Endothelial cell of umbilical vein (primary cell): ENCODE data around the gene ZC2HC1C. TPM values are rescaled to one million over a fixed set of nuclear protein-coding genes. Genes with fewer than 3 reads are reported as not detected.

Source experiments
- BruUV-seq: library from RNA; stranded (reverse); fragments of 400-500 nt; replicated peaks from 2 replicates; lab custom pipeline; 2021; lab: Mats Ljungman, UMichigan
- CTCF ChIA-PET: fragments of 300-600, 350-600 bp; sonication (Branson Sonifier 250); formaldehyde crosslinking; loops from one replicate; lab custom pipeline; 2021; ENCODE audit warnings: antibody characterized with exemption, inconsistent platforms; lab: Charles Lee
- POLR2A ChIA-PET: fragments of 300-600, 350-600 bp; sonication (Branson Sonifier 250); formaldehyde crosslinking; loops from one replicate; lab custom pipeline; 2021; ENCODE audit warnings: antibody characterized with exemption, inconsistent platforms; lab: Charles Lee
- DNase-seq: peaks from one replicate; pipeline ENCODE4 v3.0.0-alpha.2; 2011; ENCODE audit warnings: low read depth, low spot score
- FAIRE-seq: peaks from 2 replicates; lab custom pipeline; 2011; peaks lifted over from hg19 to GRCh38; lab: Jason Lieb, UNC
- H2AFZ ChIP-seq: 2 replicates; pipeline ENCODE4 v1.6.0; 2012; ENCODE audit warnings: low read depth, low read length, control low read depth, inconsistent platforms
- H3K27ac ChIP-seq: 2 replicates; pipeline ENCODE4 v1.5.1; 2011; ENCODE audit warnings: low read depth, mild to moderate bottlenecking, control low read depth, low read length, moderate library complexity; ENCODE audit not compliant: insufficient read depth
- H3K27me3 ChIP-seq, 2 experiments: 2 replicates each; pipeline versions ENCODE4 v1.6.0 to v1.6.1; 2011; ENCODE audit warnings: low read length in 2 of 2, mixed read lengths in 1 of 2; ENCODE audit not compliant: control insufficient read depth in 2 of 2, insufficient read depth in 2 of 2
- H3K36me3 ChIP-seq, 2 experiments: 2 replicates in 1 of 2; 3 replicates in 1 of 2; pipeline ENCODE4 v1.5.1; 2011; ENCODE audit warnings: low read length in 2 of 2, mild to moderate bottlenecking in 1 of 2, moderate library complexity in 1 of 2; ENCODE audit not compliant: control insufficient read depth in 2 of 2, insufficient read depth in 2 of 2; ENCODE audit errors: extremely low read depth in 1 of 2
- H3K4me1 ChIP-seq: 3 replicates; pipeline ENCODE4 v1.5.1; 2011; ENCODE audit warnings: mild to moderate bottlenecking, low read length; ENCODE audit not compliant: control insufficient read depth, insufficient read depth; ENCODE audit errors: extremely low read depth
- H3K4me2 ChIP-seq: 2 replicates; pipeline ENCODE4 v1.6.1; 2011; ENCODE audit warnings: low read length, control low read depth, mixed read lengths; ENCODE audit not compliant: insufficient read depth
- H3K4me3 ChIP-seq, 3 experiments: fragments of 200-600 bp in 1 of 3; sonication (generic), shearing (Covaris generic) in 1 of 3; replicated peaks in 1 of 3; 2 replicates each; pipeline ENCODE4 v1.5.1; 2011 to 2016; ENCODE audit warnings: control low read depth in 3 of 3, low read length in 3 of 3, mild to moderate bottlenecking in 2 of 3, inconsistent platforms in 1 of 3, low read depth in 1 of 3, moderate library complexity in 1 of 3; ENCODE audit not compliant: insufficient read depth in 1 of 3
- H3K79me2 ChIP-seq: 2 replicates; pipeline ENCODE4 v1.6.0; 2012; ENCODE audit warnings: low read length, inconsistent platforms; ENCODE audit not compliant: control insufficient read depth, insufficient read depth
- H3K9ac ChIP-seq: replicated peaks from 2 replicates; pipeline ENCODE3; 2011; ENCODE audit warnings: low read length, control low read depth; ENCODE audit not compliant: insufficient read depth; ENCODE audit errors: extremely low read depth
- H3K9me1 ChIP-seq: replicated peaks from 3 replicates; pipeline ENCODE4 v1.6.0; 2011; ENCODE audit warnings: mild to moderate bottlenecking, low read length; ENCODE audit not compliant: control insufficient read depth, insufficient read depth; ENCODE audit errors: extremely low read depth
- H3K9me3 ChIP-seq: replicated peaks from 2 replicates; pipeline ENCODE4 v1.5.1; 2012; ENCODE audit warnings: low read length, inconsistent platforms; ENCODE audit not compliant: control insufficient read depth, insufficient read depth
- H4K20me1 ChIP-seq: replicated peaks from 2 replicates; pipeline ENCODE3; 2011; ENCODE audit warnings: mild to moderate bottlenecking, low read length; ENCODE audit not compliant: control insufficient read depth, insufficient read depth; ENCODE audit errors: extremely low read depth
- EZH2 ChIP-seq: IDR thresholded peaks from 2 replicates; pipeline ENCODE4 v1.6.1; 2012; ENCODE audit warnings: borderline replicate concordance, low read depth, mild to moderate bottlenecking, moderate library complexity, low read length, inconsistent platforms; ENCODE audit not compliant: severe bottlenecking
- FOS ChIP-seq: IDR thresholded peaks from 2 replicates; pipeline ENCODE4 v1.6.1; 2011; ENCODE audit warnings: mild to moderate bottlenecking, low read length, moderate library complexity, borderline replicate concordance; ENCODE audit not compliant: insufficient read depth
- GATA2 ChIP-seq: IDR thresholded peaks from 2 replicates; pipeline ENCODE4 v1.7.0; 2011; ENCODE audit warnings: low read depth, mild to moderate bottlenecking, moderate library complexity, mixed read lengths, low read length; ENCODE audit not compliant: insufficient read length, insufficient read depth
- JUN ChIP-seq: IDR thresholded peaks from 2 replicates; pipeline ENCODE4 v1.6.1; 2011; ENCODE audit warnings: borderline replicate concordance, low read depth; ENCODE audit not compliant: insufficient read length, insufficient read depth
- MAX ChIP-seq: IDR thresholded peaks from 2 replicates; pipeline ENCODE4 v1.6.1; 2011; ENCODE audit not compliant: insufficient read depth, insufficient read length
- MYC ChIP-seq: IDR thresholded peaks from one replicate; pipeline ENCODE4 v1.6.1; 2011; ENCODE audit warnings: mild to moderate bottlenecking, low read depth, low read length
- POLR2A ChIP-seq: IDR thresholded peaks from 2 replicates; pipeline ENCODE4 v1.6.1; 2012; ENCODE audit warnings: low read depth, mild to moderate bottlenecking, control low read depth, low read length
- POLR2AphosphoS5 ChIP-seq: IDR thresholded peaks from 2 replicates; pipeline ENCODE4 v1.6.1; 2012; ENCODE audit warnings: low read depth, mild to moderate bottlenecking, control low read depth, low read length, moderate library complexity; ENCODE audit not compliant: insufficient read depth
- dilution Hi-C: fragments of 300-500 bp; cut with MboI; formaldehyde crosslinking; loops from one replicate; pipeline ENCODE4 v1.15.0; 2019; ENCODE audit warnings: low sequenced_read_pairs; ENCODE audit not compliant: extremely low pct_ligation_motif_present
- intact Hi-C: fragments of 100-400 bp; cut with micrococcal nuclease; formaldehyde crosslinking; loops from one replicate; pipeline ENCODE4 v1.10.0; 2022
- polyA plus RNA-seq, 4 experiments: library from polyadenylated mRNA; depleted of rRNA in 3 of 4; stranded (reverse) in 3 of 4; unstranded in 1 of 4; fragments of >200 nt; gene quantifications; 2 replicates each; pipeline versions ENCODE4 v1.2.1 to v1.2.3, GENCODE V29; 2011 to 2012; ENCODE audit warnings: missing spikeins in 1 of 4
- total RNA-seq: library from RNA; stranded (reverse); gene quantifications from 2 replicates; pipeline ENCODE4 v1.2.3, GENCODE V29; 2021
- TF ChIP-seq, protein P1 (sequence below), 2 donors: IDR thresholded peaks; 1 replicate in 1 of 2; 2 replicates in 1 of 2; pipeline ENCODE4 v1.5.1; 2011; ENCODE audit warnings: low read length in 2 of 2, mild to moderate bottlenecking in 2 of 2, moderate library complexity in 2 of 2, control low read depth in 1 of 2, inconsistent platforms in 1 of 2, low read depth in 1 of 2; ENCODE audit not compliant: insufficient read depth in 1 of 2; ENCODE audit errors: extremely low read depth in 1 of 2

The ZC2HC1C gene
- total and polyA plus RNA-seq, 2 donors (not counting 3 experiments of a cell fraction or from before 2014, with no cell fraction given) = 0.84 to 0.91 TPM

- dilution Hi-C loops = no loop called here
- H4K20me1 ChIP-seq = no peaks in the 10 kb centered on the region
- FAIRE-seq = no peak
- BruUV-seq = no TSS peak
- peak overlapping the region in 1 of 3 experiments; percentile 11 for H3K4me3 ChIP-seq
- peak overlapping the region; percentile 95 for H3K4me2 ChIP-seq
- H3K27me3 ChIP-seq = no peaks in the 10 kb centered on the region
- intact Hi-C loops = loop anchor here (1.0 to 5.0 kb wide), 4 partner anchors 10 to 123 kb away; partner anchors contain the start of genes EIF2B2 and PGF
- TF ChIP-seq MYC (no peak), GATA2 (no peak), FOS (no peak), JUN (no peak), POLR2AphosphoS5 (no peak), EZH2 (no peak), MAX (no peak), POLR2A (no peak)
- TF ChIP-seq, protein P1, sequence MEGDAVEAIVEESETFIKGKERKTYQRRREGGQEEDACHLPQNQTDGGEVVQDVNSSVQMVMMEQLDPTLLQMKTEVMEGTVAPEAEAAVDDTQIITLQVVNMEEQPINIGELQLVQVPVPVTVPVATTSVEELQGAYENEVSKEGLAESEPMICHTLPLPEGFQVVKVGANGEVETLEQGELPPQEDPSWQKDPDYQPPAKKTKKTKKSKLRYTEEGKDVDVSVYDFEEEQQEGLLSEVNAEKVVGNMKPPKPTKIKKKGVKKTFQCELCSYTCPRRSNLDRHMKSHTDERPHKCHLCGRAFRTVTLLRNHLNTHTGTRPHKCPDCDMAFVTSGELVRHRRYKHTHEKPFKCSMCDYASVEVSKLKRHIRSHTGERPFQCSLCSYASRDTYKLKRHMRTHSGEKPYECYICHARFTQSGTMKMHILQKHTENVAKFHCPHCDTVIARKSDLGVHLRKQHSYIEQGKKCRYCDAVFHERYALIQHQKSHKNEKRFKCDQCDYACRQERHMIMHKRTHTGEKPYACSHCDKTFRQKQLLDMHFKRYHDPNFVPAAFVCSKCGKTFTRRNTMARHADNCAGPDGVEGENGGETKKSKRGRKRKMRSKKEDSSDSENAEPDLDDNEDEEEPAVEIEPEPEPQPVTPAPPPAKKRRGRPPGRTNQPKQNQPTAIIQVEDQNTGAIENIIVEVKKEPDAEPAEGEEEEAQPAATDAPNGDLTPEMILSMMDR (IDR thresholded peaks at IDR 0.05; ENCODE audit: extremely low read depth in 1 of 2, insufficient read depth in 1 of 2, low read depth in 1 of 2, low read length in 2 of 2) = no peak
- peaks cover 13% of the 10 kb centered on the region for H3K4me1 ChIP-seq
- H3K79me2 ChIP-seq = no peaks in the 10 kb centered on the region
- no peaks in the 10 kb centered on the region for H3K9me1 ChIP-seq
- DNase-seq = no peak
- H2AFZ ChIP-seq = peak overlapping the region; percentile 55
- H3K27ac ChIP-seq = peak overlapping the region; percentile 86
- no peaks in the 10 kb centered on the region for H3K9me3 ChIP-seq
- CTCF ChIA-PET = interaction anchor here (0.6 to 2.8 kb wide), 8 partner anchors 19 to 198 kb away, joined by 3 to 15 read pairs (median 4); no protein-coding TSS in a partner anchor
- no peaks in the 10 kb centered on the region for H3K36me3 ChIP-seq
- POLR2A ChIA-PET = interaction anchor here (0.6 kb wide), 1 partner anchor 114 kb away, joined by 3 read pairs; the partner anchor contains the start of gene PGF
- H3K9ac ChIP-seq = peak overlapping the region; percentile 72
These were observed 337 bp downstream of the ZC2HC1C start for GRCh38 chr14:75069811-75070145.
